Panc1 (cell line): ENCODE data around the gene IL10. TPM values are rescaled to one million over a fixed set of nuclear protein-coding genes. Genes with fewer than 3 reads are reported as not detected.
"Not testable (repeated sequence)": the region's sequence is repeated elsewhere in the genome, so short reads cannot be mapped to it uniquely, and the experiment has no call there.

Experiments used
- ATAC-seq: fragments of 200-7000 bp; cut with Tn5 transposase; 2 replicates; pipeline ENCODE4 v1.9.1; 2020; ENCODE audit warnings: mild to moderate bottlenecking, moderate library complexity
- BruUV-seq: library from RNA; stranded (reverse); fragments of 400-500 nt; replicated peaks from 2 replicates; lab custom pipeline; 2021; lab: Mats Ljungman, UMichigan
- CTCF ChIA-PET: fragments of 300-600 bp; sonication (Branson Sonifier 250); formaldehyde crosslinking; loops from one replicate; lab custom pipeline; 2022; ENCODE audit warnings: antibody characterized with exemption; lab: Charles Lee
- POLR2A ChIA-PET: fragments of 300-600 bp; sonication (Branson Sonifier 250); formaldehyde crosslinking; loops from one replicate; lab custom pipeline; 2022; ENCODE audit warnings: antibody characterized with exemption; lab: Charles Lee
- DNase-seq: peaks from one replicate; pipeline ENCODE4 v3.0.0-alpha.2; 2010; ENCODE audit warnings: low read depth, low spot score
- H3K27ac ChIP-seq: 2 replicates; pipeline ENCODE4 v1.5.1; 2011; ENCODE audit warnings: mild to moderate bottlenecking, low read length, inconsistent platforms
- H3K27me3 ChIP-seq: fragments of 200-500 bp; sonication (Bioruptor generic); 2 replicates; pipeline ENCODE4 v1.6.0; 2014; ENCODE audit warnings: low read length, inconsistent platforms; ENCODE audit not compliant: control insufficient read depth, insufficient read depth
- H3K36me3 ChIP-seq: fragments of 200-500 bp; sonication (Bioruptor generic); 2 replicates; pipeline ENCODE4 v1.5.1; 2014; ENCODE audit warnings: inconsistent platforms, mild to moderate bottlenecking, low read length, moderate library complexity; ENCODE audit not compliant: control insufficient read depth, insufficient read depth
- H3K4me1 ChIP-seq: 2 replicates; pipeline ENCODE4 v1.5.1; 2011; ENCODE audit warnings: inconsistent platforms, mild to moderate bottlenecking, low read length, moderate library complexity; ENCODE audit not compliant: control insufficient read depth, insufficient read depth
- H3K4me3 ChIP-seq, 2 experiments: 2 replicates each; pipeline ENCODE4 v1.5.1; 2011 to 2012; ENCODE audit warnings: low read depth in 2 of 2, low read length in 2 of 2, mild to moderate bottlenecking in 2 of 2, inconsistent platforms in 1 of 2, moderate library complexity in 1 of 2
- H3K9me3 ChIP-seq: fragments of 200-500 bp; sonication (Bioruptor generic); 2 replicates; pipeline ENCODE4 v1.5.1; 2014; ENCODE audit warnings: low read depth, mild to moderate bottlenecking, inconsistent platforms, low read length, moderate library complexity; ENCODE audit not compliant: control insufficient read depth, insufficient read depth
- CTCF ChIP-seq: fragments of 450-650 bp; IDR thresholded peaks from 2 replicates; pipeline ENCODE4 v1.5.1; 2017; ENCODE audit warnings: mild to moderate bottlenecking
- POLR2AphosphoS5 ChIP-seq: IDR thresholded peaks from 2 replicates; pipeline ENCODE4 v1.6.1; 2012; ENCODE audit warnings: mild to moderate bottlenecking, low read depth, low read length, moderate library complexity
- REST ChIP-seq, 2 experiments: IDR thresholded peaks; 2 replicates each; pipeline ENCODE4 v1.6.1; 2011 to 2012; ENCODE audit warnings: low read depth in 2 of 2, control low read depth in 1 of 2, low read length in 1 of 2, mild to moderate bottlenecking in 1 of 2, moderate library complexity in 1 of 2; ENCODE audit not compliant: insufficient read depth in 1 of 2
- SIN3A ChIP-seq: IDR thresholded peaks from 2 replicates; pipeline ENCODE4 v1.6.1; 2012; ENCODE audit warnings: low read depth, mild to moderate bottlenecking, low read length, moderate library complexity, borderline replicate concordance; ENCODE audit not compliant: insufficient read depth
- TCF7L2 ChIP-seq: IDR thresholded peaks from 2 replicates; pipeline ENCODE4 v1.6.1; 2011; ENCODE audit warnings: mild to moderate bottlenecking, low read depth, low read length, inconsistent platforms
- in situ Hi-C: cut with HindIII; loops from 2 replicates; pipeline ENCODE4 v1.10.0; 2016; ENCODE audit warnings: low sequenced_read_pairs, low pct_unique_long_range_greater_than_20kb
- intact Hi-C: fragments of 100-400 bp; cut with micrococcal nuclease; formaldehyde crosslinking; loops from one replicate; pipeline ENCODE4 v1.10.0; 2022; ENCODE audit not compliant: unreplicated experiment
- total RNA-seq: library from RNA; stranded (reverse); gene quantifications from one replicate; pipeline ENCODE4 v1.2.1, GENCODE V29; 2021; ENCODE audit not compliant: unreplicated experiment

The IL10 gene
- total RNA-seq, 1 experiment from 2014 or later = not detected

- Histone ChIP-seq H3K9me3 (no peaks in the 10 kb centered on the region), H3K4me1 (no peaks in the 10 kb centered on the region), H3K36me3 (no peaks in the 10 kb centered on the region), H3K27me3 (peaks cover 19% of the 10 kb centered on the region), H3K4me3 (no peak overlapping the region), H3K27ac (no peak overlapping the region)
- DNase-seq (no peak), ATAC-seq (no peak)
- TF ChIP-seq SIN3A (no peak), POLR2AphosphoS5 (no peak), REST (IDR thresholded peaks at IDR 0.05; ENCODE audit: insufficient read depth in 1 of 2, low read depth in 2 of 2, low read length in 1 of 2) (no peak), CTCF (no peak), TCF7L2 (no peak)
- ChIA-PET POLR2A (no interaction called here), CTCF (no interaction called here)
- no TSS peak for BruUV-seq
- in situ Hi-C loops = no loop called here
- intact Hi-C loops = no loop called here
These were observed 3.6 kb downstream of the IL10 start for GRCh38 chr1:206768472-206769303.

- ChIA-PET CTCF (no interaction called here), POLR2A (no interaction called here)
- 0 out of 2 replicates have a peak, but pooled peaks have one; percentile 51 for ATAC-seq
- Histone ChIP-seq H3K4me1 (no peaks in the 10 kb centered on the region), H3K4me3 (no peak overlapping the region), H3K9me3 (no peaks in the 10 kb centered on the region), H3K36me3 (no peaks in the 10 kb centered on the region), H3K27ac (no peak overlapping the region), H3K27me3 (peaks cover 8% of the 10 kb centered on the region)
- intact Hi-C loops = no loop called here
- no TSS peak for BruUV-seq
- TF ChIP-seq TCF7L2 (no peak), REST (IDR thresholded peaks at IDR 0.05; ENCODE audit: insufficient read depth in 1 of 2, low read depth in 2 of 2, low read length in 1 of 2) (no peak), CTCF (no peak), SIN3A (no peak), POLR2AphosphoS5 (no peak)
- in situ Hi-C loops = no loop called here
- no peak for DNase-seq
These were observed 5.9 kb downstream of the IL10 start for GRCh38 chr1:206766251-206766856.

- intact Hi-C loops, H3K4me1 ChIP-seq, BruUV-seq, in situ Hi-C loops, H3K27ac ChIP-seq, CTCF ChIA-PET, H3K9me3 ChIP-seq, H3K4me3 ChIP-seq, ATAC-seq, H3K27me3 ChIP-seq, DNase-seq, POLR2A ChIA-PET, H3K36me3 ChIP-seq: not testable (repeated sequence)
These were observed 6.5 kb downstream of the IL10 start for GRCh38 chr1:206765771-206766170.
